ELR (cell line): ENCODE measurements around the gene PCNT.
A peak's percentile ranks its signal among the peaks of the same experiment; 100 is the strongest.
"Not testable (repeated sequence)": the region's sequence is repeated elsewhere in the genome, so short reads cannot be mapped to it uniquely, and the experiment has no call there.

ENCODE experiments used
- DNase-seq: peaks from one replicate; pipeline ENCODE4 v3.0.0-alpha.2; 2015; ENCODE audit warnings: low read depth

The PCNT gene

DNA sequence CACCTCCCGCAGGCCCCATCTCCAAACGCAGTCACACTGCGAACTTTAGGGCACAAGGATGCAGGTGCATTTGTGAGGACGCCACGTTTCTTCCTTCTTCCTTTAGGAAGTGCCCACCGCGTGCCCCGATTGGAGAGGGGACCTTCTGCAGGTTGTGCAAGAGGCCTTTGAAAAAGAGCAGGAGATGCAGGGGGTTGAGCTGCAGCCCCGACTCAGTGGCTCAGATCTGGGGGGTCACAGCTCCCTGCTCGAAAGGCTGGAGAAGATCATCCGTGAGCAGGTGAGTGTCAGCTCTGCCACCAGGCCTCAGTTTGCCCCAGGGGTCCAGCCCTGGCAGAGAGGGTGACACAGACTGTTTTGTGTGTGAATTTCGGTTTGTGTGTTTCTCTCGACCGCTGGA lies 103.6 kb downstream of the PCNT start:
- DNase-seq = no peak

DNA sequence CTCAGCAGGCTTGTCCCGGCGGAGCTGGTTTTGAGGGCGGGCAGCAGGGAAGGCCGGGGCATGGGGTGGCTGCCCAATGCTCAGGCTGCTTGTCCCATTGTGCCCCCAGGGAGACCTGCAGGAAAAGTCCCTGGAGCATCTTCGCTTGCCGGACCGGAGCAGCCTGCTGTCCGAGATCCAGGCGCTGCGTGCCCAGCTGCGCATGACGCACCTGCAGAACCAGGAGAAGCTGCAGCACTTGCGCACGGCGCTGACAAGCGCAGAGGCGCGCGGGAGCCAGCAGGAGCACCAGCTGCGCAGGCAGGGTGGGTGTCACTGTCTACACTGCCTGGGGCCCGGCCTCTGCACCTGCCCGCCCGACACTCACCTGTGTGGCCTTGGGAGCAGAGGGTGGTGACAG lies 104.3 kb downstream of the PCNT start:
- no peak for DNase-seq

DNA sequence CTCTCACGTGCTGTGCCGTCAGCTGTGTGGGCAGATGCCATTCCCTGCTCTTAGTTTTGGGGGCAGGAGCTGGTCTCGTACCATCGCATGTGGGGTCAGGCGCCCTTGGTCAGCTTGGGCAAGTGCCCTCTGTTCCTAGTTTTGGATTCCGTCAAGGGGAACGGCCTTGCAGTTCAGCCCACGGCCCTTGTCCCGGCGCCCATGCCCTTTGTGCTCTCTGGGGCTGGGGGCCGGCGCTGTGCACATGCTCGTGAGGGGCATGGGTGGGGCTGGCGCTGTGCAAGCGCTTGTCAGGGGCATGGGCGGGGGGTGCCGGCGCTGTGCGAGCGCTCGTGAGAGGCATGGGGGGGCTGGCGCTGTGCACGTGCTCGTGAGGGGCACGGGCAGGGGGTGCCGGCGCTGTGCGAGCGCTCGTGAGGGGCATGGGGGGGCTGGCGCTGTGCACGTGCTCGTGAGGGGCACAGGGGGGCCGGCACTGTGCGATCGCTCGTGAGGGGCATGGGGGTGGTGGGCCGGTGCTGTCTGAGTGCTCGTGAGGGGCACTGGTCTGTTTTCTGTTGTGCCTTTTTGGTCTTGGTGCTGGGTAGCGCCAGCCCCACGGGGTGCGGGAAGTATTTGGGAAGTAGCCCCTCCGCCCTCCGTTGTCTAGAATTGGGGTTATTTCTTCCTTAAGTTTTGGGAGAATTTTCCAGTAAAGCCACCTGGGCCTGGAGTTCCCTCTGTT lies 105.2 kb downstream of the PCNT start:
- DNase-seq = no peak

DNA sequence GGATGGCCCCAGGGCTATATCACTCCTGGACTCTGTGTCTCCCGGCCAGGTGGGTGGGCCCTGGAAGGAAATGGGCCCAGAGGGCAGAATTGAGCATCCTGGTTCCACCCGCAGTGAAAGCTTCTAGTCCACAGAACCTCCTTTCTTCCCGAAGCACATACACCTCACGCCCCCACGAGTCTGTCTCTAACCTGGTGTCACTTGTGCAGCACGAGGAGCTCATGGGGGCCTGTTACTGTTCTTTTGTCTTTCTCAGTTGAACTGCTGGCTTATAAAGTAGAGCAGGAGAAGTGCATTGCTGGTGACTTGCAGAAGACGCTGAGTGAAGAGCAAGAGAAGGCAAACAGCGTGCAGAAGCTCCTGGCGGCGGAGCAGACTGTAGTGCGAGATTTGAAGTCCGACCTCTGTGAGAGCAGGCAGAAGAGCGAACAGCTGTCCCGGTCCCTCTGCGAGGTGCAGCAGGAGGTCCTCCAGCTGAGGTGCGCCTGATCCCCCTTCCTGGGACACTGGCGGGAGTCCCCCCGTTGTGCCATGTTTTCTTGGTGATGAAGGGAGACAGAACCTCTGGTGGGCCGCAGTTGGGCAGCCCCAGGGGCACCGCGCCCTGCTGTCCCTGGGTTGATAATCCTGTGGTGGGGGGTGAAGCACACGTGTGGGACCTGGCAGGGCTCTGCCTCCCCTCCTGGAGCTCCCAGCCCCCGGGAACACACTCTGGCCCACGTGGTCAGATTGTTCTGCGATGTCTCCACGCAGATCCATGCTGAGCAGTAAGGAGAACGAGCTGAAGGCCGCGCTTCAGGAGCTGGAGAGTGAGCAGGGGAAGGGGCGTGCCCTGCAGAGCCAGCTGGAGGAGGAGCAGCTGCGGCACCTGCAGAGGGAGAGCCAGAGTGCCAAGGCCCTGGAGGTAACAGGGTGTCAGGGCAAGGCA lies 106.1 kb downstream of the PCNT start:
- no peak for DNase-seq

DNA sequence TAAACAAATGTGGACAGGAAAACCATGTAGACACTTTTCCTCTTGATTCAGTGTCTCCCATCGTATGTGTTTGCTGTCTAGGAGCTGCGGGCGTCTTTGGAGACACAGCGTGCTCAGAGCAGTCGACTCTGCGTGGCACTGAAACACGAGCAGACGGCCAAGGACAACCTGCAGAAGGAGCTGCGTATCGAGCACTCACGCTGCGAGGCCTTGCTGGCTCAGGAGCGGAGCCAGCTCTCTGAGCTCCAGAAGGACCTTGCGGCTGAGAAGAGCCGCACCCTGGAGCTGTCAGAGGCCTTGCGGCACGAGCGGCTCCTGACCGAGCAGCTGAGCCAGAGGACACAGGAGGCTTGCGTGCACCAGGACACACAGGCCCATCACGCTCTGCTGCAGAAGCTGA lies 107.5 kb downstream of the PCNT start:
- no peak for DNase-seq

DNA sequence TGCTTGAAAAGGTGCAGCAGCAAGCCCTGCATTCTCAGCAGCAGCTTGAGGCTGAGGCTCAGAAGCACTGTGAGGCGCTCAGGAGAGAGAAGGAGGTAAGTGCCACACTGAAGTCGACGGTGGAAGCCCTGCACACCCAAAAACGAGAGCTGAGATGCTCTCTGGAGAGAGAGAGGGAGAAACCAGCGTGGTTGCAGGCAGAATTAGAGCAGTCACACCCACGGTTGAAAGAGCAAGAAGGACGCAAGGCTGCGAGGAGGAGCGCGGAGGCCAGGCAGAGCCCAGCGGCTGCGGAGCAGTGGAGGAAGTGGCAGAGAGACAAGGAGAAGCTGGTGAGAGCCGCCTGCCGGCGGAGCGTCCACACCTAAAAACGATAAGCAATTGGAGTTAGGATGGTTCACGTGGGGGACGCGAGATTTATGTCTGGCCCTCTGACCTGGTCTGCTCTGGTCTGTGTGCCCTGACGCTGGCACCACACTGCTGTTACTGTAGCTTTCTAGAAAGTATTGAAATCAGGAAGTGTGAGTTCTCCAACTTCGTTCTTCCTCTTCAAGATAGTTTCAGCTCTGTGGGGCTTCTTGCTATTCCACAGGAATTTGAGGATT lies 108.0 kb downstream of the PCNT start:
- DNase-seq = no peak

DNA sequence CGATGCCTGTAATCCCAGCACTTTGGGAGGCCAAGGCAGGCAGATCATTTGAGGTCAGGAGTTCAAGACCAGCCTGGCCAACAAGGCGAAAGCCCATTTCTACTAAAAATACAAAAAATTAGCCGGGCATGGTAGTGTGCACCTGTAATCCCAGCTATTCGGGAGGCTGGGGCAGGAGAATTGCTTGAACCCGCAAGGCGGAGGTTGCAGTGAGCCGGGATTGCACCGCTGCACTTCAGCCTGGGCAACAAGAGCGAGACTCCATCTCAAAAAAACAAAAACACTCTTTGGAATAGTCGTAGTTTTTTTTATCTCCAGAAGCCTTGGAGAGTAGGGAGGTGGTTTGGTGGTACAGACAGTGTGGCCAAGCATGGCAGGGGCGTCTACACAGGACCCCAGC lies 109.2 kb downstream of the PCNT start:
- DNase-seq = not testable (repeated sequence)

DNA sequence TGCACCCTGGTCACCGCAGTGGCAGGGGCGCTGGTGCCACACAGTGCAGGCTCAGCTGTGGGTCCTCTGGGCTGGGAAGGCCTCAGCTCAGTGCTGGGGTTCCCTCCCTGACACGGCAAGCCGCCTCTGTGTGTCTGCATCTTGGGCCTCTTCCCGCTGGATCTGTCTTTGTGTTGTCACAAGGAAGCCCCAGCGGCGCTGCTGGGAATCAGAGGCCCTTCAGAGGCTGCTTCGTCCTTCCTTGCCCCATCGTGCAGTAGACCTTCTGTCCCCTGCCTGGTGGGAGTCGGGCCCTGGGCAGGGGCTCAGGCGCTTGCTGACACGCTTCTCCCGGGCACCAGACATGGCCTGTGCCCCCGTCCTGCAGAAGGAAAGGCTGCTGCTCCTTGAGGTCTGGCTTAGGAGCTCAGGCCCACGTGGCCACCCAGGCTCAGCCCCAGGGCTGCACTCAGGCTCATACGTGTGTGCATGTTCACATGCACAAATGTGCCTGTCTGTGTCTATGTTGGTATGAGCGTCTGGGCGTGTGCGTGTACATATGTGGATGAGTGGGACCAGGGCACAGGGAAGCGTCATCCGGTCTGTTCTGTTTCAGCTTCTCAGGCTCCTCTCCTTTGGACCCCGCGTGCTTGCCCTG lies 110.5 kb downstream of the PCNT start:
- no peak for DNase-seq

DNA sequence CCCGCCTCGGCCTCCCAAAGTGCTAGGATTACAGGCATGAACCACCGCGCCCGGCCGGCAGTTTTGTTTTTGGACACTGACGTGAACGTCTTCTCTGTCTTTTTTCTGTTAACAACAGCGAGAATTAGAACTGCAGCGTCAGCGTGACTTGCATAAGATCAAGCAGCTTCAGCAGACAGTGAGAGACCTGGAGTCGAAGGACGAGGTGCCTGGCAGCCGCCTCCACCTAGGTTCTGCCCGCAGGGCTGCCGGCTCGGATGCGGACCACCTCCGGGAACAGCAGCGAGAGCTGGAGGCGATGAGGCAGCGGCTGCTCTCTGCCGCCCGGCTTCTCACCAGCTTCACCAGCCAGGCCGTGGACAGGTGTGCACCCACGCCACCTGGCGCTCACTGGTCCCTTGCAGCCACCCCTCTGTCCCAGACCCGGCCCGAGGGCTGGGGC lies 111.9 kb downstream of the PCNT start:
- DNase-seq = no peak

DNA sequence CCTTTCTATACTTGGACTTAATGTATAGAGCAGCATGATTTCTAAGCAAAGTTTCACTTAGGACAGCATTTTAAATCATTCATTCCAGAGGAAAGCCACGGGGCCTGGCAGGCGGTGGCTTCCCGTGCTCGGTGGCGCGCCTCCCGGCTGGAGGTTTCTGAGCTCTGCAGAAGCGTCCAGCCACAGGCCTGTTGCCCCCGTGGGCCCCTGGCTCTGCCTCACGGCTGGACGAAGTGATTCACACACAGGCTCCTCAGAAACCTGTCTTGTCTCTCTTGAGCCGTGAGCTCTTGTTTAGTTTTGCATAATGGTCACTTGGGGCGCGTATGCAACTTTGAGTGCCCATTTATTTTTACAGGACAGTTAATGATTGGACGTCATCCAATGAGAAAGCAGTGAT lies 112.7 kb downstream of the PCNT start:
- DNase-seq = no peak

DNA sequence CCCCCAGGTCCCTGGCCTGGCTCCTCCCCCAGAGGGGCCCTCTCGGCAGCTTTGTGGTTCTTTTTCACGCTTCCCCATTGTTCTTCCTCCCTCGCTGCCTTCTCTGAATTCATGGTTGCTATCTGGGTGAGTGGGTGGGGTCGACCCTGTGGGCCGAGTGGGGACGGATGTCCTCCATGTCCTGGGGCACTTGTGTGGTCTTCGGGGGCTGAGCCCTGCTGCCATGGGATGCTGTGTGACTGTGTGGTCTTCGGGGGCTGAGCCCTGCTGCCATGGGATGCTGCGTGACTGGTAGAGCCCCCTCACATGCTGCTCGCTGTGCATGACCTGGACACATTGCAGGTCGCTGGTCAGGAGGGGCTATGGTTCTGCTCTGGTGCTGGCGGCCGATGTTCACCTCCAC lies 113.1 kb downstream of the PCNT start:
- no peak for DNase-seq

DNA sequence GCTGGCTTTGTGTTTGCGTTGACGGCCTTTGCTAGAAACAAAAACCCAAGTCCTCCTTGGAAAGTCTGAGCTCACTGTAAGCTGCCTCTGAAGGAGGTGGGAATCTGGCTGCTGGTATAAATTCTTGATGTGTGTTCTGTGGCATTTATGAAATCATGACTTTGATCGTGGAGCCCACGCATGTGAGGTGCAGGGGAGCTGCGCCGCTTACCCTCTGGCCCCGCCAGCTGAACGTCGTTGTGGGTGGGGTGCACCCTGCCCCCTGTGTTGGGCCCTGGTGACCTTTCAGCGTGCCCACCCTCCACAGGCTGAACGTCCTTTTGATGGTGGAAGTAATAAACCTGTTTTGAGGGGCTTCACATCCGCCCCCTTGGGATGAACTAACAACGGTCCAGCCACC lies 113.6 kb downstream of the PCNT start:
- no peak for DNase-seq

DNA sequence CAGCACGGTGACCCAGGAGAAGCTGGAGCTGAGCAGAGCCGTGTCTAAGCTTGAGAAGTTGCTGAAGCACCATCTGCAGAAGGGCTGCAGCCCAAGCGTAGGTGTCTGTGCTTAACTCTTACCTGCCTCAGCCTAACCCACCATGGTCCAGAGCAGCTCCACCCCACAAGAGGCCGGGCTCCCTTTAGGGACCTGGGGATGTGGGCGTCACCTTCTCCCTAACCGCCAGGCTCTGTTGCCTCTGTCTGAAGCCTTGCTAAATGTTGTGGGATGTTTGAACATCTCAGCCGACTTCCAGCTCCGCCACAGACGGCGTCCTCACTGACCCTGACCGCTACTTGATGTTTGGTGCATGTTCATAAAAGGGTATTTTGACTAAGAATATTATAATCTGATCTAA lies 114.3 kb downstream of the PCNT start:
- no peak for DNase-seq

DNA sequence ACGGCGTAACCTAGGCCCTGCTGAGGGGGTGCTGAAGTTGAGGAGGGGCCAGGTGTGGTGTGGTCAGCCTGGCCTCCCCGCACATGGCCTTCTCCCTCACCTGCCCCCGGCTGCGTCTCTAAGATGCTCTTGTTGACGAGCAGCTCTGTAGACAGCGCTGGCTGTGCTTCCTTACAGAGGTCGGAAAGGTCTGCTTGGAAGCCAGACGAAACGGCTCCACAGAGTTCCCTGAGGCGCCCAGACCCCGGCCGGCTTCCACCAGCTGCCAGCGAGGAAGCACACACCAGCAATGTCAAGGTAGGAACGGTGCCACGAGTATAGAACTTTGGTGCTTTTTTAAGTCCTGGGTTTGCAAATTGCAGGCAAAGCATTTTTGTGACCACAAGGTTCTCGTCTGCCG lies 116.0 kb downstream of the PCNT start:
- no peak for DNase-seq

DNA sequence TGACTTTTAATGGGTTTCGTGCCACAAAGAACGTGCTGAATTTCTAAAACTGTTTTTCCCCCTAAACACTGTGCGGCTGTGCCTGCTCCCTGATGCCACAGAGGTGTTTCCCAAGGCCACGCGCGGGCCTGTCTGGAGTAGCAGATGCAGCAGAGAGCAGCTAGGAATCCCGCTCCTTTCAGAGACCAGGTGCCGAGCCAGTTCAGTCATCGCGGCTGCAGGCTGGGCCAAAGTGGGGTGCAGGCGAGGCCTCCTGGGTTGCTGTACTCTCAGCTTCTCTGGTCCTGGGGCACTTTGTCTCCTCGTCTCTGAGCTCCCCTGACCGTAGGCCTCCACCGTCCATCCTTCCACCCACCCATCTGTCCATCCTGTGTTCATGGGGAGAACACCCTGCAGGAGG lies 117.4 kb downstream of the PCNT start:
- no peak for DNase-seq

DNA sequence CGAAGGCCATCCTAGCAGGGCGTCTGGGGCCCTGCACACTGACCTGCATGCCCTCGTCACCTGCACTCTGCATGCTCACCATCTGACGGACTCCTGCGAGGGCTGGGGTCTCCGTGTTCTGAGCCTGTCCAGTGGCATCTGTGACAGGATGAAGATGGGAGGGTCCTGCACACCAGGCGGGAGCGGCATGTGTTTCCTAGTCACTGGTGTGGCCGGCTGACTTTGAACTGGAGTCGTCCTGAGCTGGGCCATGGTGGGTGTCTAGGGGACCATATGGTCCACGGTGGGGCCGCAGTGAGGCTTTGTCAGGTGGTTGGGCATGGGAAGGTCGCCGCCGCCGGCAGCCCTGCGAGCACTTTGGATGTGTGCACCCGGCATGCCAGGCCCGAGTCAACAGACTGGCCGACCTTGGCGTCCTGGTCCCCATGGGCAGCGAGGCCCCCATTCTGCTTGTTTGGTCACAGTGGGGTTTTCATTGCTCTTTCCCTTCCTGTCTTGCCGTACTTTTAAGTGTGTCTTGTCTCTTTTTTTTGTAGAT lies 118.1 kb downstream of the PCNT start:
- no peak for DNase-seq

DNA sequence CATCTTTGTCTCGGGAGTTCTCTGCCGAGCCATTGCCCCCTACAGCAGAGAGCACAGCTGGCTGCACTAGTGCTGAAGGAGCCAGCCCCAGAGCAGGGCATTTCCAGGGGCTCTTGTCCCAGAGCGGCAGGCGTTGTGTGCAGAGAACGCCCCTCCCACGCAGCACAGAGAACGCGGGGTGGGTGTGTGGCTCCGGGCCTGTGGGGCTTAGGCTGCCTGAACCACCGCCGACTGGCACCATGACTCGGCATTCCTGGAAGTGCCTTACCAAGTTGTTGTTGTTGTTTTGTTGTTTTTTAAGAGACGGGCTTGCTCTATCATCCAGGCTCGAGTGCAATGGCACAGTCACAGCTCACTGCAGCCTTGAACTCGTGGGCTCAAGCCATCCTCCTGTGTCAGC lies 119.0 kb downstream of the PCNT start:
- no peak for DNase-seq

DNA sequence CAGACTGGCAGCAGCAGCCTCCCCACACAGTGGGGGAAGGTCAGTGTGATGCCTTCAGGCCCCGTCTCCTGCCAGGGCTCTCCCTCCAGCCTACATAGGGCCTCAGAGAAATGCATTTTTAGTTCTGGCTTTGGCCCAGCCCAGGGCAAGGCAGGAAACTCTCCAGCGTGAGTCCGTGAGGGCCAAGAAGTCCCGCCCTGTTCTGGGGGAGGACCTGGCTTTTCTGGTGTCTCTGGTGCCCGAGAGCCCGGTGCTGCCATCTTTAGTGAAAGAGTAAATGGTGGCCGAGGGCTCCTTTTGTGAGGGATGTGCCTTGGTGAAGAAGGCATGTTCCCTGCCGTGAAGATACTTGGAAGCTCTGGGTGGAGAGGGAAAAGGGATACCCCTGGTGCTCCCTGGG lies 120.0 kb downstream of the PCNT start:
- no peak for DNase-seq

DNA sequence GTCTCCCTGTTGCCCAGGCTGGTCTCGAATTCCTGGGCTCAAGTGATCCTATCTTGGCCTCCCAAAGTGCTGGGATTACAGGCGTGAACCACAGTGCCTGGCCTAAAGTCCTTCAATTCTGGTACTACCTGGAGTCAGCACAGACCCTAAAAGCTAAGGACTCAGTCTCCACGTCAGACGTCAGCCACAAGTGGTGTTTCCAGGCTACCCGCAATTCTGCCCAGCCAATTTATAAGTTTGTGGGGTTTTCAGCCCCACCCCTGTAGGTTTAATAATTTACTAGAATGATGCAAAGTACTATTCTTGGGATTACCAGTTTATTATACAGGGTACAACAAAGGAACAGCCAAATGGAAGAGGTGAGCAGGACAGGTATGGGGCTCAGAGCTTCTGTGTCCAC lies 124.2 kb downstream of the PCNT start:
- no peak for DNase-seq

DNA sequence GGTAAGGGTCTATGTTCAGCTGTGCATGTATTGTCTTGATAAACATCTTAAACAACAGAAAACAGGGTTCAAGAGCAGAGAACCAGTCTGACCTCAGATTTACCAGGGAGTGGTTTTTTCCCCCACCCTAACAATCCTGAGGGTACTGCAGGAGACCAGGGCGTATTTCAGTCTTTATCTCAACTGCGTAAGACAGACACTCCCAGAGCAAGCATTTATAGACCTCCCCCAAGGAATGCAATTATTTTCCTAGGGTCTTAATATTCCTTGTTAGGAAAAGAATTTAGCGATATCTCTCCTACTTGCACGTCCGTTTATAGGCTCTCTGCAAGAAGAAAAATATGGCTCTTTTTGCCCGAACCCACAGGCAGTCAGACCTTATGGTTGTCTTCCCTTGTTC lies 124.9 kb downstream of the PCNT start:
- DNase-seq = peak; percentile 5

DNA sequence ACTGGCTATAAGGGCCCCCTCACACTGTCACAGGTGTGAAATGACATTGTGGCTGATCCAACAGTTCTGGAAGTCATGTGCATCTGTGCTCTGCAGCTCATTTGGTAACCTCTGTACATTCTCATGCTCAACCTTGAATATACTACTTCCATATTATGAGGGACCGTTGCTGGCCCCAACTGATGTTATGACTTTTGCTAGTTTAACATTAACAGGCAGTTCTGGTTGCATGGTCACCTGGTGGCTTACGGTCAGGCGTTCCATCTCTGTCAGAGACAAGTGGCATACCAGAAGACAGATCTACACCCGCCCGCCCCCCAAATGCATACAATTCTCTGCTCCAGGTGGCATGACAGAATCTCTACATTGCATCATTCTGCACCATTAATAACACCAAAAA lies 128.8 kb downstream of the PCNT start:
- DNase-seq = no peak

DNA sequence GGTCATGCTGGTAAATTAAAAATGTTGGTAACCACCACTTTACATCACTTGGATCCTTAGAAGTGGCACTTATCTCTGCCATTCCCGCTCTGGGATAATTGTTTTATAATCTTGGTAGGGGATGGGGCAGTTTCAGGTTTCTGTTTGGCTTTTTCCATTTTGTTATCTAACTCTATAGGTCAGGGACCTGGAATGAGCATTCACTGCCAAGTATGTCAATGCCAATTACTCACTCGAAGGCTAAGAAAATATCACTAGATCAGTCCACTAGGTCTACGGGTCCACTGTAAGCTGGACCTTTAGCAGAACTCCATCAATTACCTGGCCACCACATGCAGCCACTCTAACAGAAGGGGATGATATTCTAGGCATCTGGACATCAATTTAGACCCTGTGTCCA lies 130.2 kb downstream of the PCNT start:
- DNase-seq = no peak
